ENCODE data around the gene ALPP. TPM values are rescaled to one million over a fixed set of nuclear protein-coding genes. Genes with fewer than 3 reads are reported as not detected.
"Not testable (repeated sequence)": the region's sequence is repeated elsewhere in the genome, so short reads cannot be mapped to it uniquely, and the experiment has no call there.

ALPP gene
- total and polyA plus RNA-seq, 2 donors (not counting 3 experiments of a cell fraction or from before 2014, with no cell fraction given), result not detected

DNA sequence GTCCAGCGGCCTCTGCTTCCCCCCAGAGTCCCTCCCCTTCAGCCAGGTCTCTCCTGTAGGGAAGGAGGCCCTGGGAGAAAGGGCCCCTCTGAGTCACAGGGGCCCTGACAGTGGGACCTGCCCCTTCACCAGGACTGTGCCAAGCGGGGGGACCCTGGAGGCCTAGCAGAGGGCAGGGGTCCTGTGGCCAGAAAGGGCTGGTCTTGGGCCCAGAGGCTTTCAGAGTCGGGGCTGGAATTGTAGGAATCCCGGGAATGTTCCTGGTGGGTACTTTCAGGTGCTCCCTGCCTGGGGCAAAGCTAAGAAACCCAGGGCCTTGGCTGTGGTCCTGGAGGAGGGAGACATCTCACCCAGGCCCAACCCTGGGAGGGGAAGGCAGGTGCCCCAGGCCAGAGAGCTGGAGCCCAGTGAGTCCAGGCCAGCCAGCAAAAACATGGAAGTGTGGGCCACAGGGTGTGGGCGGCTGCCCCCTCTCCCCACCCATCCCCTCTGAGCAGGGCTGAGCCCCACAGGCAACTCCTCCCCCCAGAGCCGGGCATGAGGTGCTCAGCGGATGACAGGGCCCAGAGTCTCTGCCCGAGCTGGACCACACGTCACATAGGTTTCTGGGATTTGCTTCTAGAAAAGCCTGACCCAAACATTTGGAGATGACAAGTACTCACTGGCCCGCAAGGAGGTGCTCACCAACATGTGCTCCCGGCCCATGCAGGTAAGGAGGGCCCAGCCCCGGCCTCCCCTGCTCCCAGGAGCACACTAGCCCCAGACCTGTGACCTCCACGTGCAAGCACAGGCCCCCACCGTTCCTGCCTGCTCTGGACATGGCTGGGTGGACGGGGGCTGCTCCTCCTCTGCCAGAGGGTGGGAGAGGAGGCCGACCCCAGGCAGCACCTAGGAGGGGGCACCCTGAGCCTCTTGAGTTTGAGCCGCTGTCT, 48.2 kb upstream of the ALPP start:
- dilution Hi-C loops (cut with MboI; ENCODE audit: extremely low pct_ligation_motif_present, low sequenced_read_pairs) (no loop called here), intact Hi-C loops (cut with micrococcal nuclease) (no loop called here)
- TF ChIP-seq, protein P1, sequence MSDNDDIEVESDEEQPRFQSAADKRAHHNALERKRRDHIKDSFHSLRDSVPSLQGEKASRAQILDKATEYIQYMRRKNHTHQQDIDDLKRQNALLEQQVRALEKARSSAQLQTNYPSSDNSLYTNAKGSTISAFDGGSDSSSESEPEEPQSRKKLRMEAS (IDR thresholded peaks at IDR 0.05; ENCODE audit: insufficient read depth, insufficient read length), result no peak
- TF ChIP-seq JUN (IDR thresholded peaks at IDR 0.05; ENCODE audit: borderline replicate concordance, insufficient read depth, insufficient read length, low read depth) (no peak), EZH2 (IDR thresholded peaks at IDR 0.05; ENCODE audit: borderline replicate concordance, low read depth, low read length, severe bottlenecking) (no peak), POLR2AphosphoS5 (IDR thresholded peaks at IDR 0.05; ENCODE audit: insufficient read depth, low read depth, low read length) (no peak), MYC (IDR thresholded peaks at IDR 0.05; ENCODE audit: low read depth, low read length) (no peak), FOS (IDR thresholded peaks at IDR 0.05; ENCODE audit: borderline replicate concordance, insufficient read depth, low read length) (no peak), GATA2 (IDR thresholded peaks at IDR 0.05; ENCODE audit: insufficient read depth, insufficient read length, low read depth, low read length) (no peak), POLR2A (IDR thresholded peaks at IDR 0.05; ENCODE audit: low read depth, low read length) (no peak)
- TF ChIP-seq, protein P2, sequence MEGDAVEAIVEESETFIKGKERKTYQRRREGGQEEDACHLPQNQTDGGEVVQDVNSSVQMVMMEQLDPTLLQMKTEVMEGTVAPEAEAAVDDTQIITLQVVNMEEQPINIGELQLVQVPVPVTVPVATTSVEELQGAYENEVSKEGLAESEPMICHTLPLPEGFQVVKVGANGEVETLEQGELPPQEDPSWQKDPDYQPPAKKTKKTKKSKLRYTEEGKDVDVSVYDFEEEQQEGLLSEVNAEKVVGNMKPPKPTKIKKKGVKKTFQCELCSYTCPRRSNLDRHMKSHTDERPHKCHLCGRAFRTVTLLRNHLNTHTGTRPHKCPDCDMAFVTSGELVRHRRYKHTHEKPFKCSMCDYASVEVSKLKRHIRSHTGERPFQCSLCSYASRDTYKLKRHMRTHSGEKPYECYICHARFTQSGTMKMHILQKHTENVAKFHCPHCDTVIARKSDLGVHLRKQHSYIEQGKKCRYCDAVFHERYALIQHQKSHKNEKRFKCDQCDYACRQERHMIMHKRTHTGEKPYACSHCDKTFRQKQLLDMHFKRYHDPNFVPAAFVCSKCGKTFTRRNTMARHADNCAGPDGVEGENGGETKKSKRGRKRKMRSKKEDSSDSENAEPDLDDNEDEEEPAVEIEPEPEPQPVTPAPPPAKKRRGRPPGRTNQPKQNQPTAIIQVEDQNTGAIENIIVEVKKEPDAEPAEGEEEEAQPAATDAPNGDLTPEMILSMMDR (IDR thresholded peaks at IDR 0.05; ENCODE audit: extremely low read depth in 1 of 2, insufficient read depth in 1 of 2, low read depth in 1 of 2, low read length in 2 of 2), result no peak
- H3K9me3 ChIP-seq (replicated peaks; ENCODE audit: control insufficient read depth, insufficient read depth, low read length), result no peaks in the 10 kb centered on the region
- no peak overlapping the region for H3K27ac ChIP-seq (ENCODE audit: insufficient read depth, low read depth, low read length)
- FAIRE-seq, result no peak
- ChIA-PET POLR2A (no interaction called here), CTCF (interaction anchor here (0.9 to 6.3 kb wide), 4 partner anchors 15 to 406 kb away, joined by 3 to 49 read pairs (median 3); no protein-coding TSS in a partner anchor)
- no peaks in the 10 kb centered on the region for H3K79me2 ChIP-seq (ENCODE audit: control insufficient read depth, insufficient read depth, low read length)
- H4K20me1 ChIP-seq (replicated peaks; ENCODE audit: control insufficient read depth, extremely low read depth, insufficient read depth, low read length), result no peaks in the 10 kb centered on the region
- no peak for DNase-seq (ENCODE audit: low read depth, low spot score)
- H3K4me3 ChIP-seq (replicated peaks in 1 of 3; ENCODE audit: insufficient read depth in 1 of 3, low read depth in 1 of 3, low read length in 3 of 3), result no peak overlapping the region
- no peak overlapping the region for H2AFZ ChIP-seq (ENCODE audit: low read depth, low read length)
- no TSS peak for BruUV-seq (replicated peaks)
- peaks cover 0 to 1% of the 10 kb centered on the region in 2 experiments for H3K36me3 ChIP-seq (ENCODE audit: control insufficient read depth in 2 of 2, extremely low read depth in 1 of 2, insufficient read depth in 2 of 2, low read length in 2 of 2)
- no peaks in the 10 kb centered on the region for H3K27me3 ChIP-seq (ENCODE audit: control insufficient read depth in 2 of 2, insufficient read depth in 2 of 2, low read length in 2 of 2)
- H3K4me2 ChIP-seq (ENCODE audit: insufficient read depth, low read length), result no peak overlapping the region
- no peaks in the 10 kb centered on the region for H3K4me1 ChIP-seq (ENCODE audit: control insufficient read depth, extremely low read depth, insufficient read depth, low read length)
- no peak overlapping the region for H3K9ac ChIP-seq (replicated peaks; ENCODE audit: extremely low read depth, insufficient read depth, low read length)
- no peaks in the 10 kb centered on the region for H3K9me1 ChIP-seq (replicated peaks; ENCODE audit: control insufficient read depth, extremely low read depth, insufficient read depth, low read length)

DNA sequence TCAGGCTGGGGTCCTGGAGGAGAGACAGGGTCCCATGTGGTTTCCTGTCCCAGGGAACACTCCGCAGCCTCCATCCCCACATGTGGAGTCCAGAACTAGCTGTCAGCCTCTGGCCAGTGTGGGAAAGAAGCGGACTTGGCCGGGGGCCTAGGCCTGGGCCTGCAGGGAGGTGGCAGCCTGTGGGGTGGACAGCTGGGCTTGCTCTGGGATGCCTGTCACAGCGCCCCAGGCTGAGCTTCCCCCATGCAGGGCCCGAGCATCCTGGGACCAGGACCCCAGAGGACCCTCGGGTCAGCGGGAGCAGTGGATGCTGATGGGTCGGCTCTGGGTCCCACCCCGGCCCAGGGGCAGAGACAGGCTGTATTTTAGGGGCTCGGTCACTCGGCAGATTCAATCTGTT, 47.5 kb upstream of the ALPP start:
- not testable (repeated sequence) for FAIRE-seq; BruUV-seq (replicated peaks)

More for the DNA sequence above, 47.5 kb upstream of the ALPP start:
- H3K4me1 ChIP-seq (ENCODE audit: control insufficient read depth, extremely low read depth, insufficient read depth, low read length); POLR2A ChIA-PET; H3K27me3 ChIP-seq (ENCODE audit: control insufficient read depth in 2 of 2, insufficient read depth in 2 of 2, low read length in 2 of 2); H3K4me2 ChIP-seq (ENCODE audit: insufficient read depth, low read length); H3K9me1 ChIP-seq (replicated peaks; ENCODE audit: control insufficient read depth, extremely low read depth, insufficient read depth, low read length); H3K9me3 ChIP-seq (replicated peaks; ENCODE audit: control insufficient read depth, insufficient read depth, low read length); DNase-seq (ENCODE audit: low read depth, low spot score); H3K36me3 ChIP-seq (ENCODE audit: control insufficient read depth in 2 of 2, extremely low read depth in 1 of 2, insufficient read depth in 2 of 2, low read length in 2 of 2); intact Hi-C loops (cut with micrococcal nuclease); H2AFZ ChIP-seq (ENCODE audit: low read depth, low read length); H4K20me1 ChIP-seq (replicated peaks; ENCODE audit: control insufficient read depth, extremely low read depth, insufficient read depth, low read length); H3K4me3 ChIP-seq (replicated peaks in 1 of 3; ENCODE audit: insufficient read depth in 1 of 3, low read depth in 1 of 3, low read length in 3 of 3); dilution Hi-C loops (cut with MboI; ENCODE audit: extremely low pct_ligation_motif_present, low sequenced_read_pairs); H3K9ac ChIP-seq (replicated peaks; ENCODE audit: extremely low read depth, insufficient read depth, low read length); H3K79me2 ChIP-seq (ENCODE audit: control insufficient read depth, insufficient read depth, low read length); H3K27ac ChIP-seq (ENCODE audit: insufficient read depth, low read depth, low read length): not testable (repeated sequence)
- CTCF ChIA-PET, result interaction anchor here (1.4 kb wide), 1 partner anchor 406 kb away, joined by 3 read pairs; no protein-coding TSS in a partner anchor
